GM19468 (cell line): ENCODE data around the gene ACTL8.

Experiments used
- ATAC-seq: cut with Tn5 transposase; IDR thresholded peaks from one replicate; pipeline ENCODE4 v1.9.1; 2021; ENCODE audit warnings: mild to moderate bottlenecking, moderate library complexity, moderate number of reproducible peaks; ENCODE audit not compliant: unreplicated experiment; ENCODE audit errors: extremely low read depth

The ACTL8 gene

DNA sequence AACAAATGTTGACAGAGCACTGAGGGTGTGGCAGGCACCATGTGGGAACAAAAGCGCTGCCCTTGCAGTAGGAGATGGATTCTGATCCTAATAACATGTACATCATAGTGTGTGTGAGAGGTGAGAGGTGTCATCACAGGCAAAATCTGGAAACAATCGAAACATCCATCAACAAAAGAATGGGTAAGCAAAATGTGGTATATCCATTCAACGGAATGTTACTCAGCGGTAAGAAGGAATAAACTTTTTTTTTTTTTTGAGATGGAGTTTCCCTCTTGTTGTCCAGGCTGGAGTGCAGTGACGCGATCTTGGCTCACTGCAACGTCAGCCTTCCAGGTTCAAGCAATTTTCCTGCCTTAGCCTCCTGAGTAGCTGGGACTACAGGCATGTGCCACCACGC lies 112.3 kb downstream of the ACTL8 start:
- no peak for ATAC-seq

DNA sequence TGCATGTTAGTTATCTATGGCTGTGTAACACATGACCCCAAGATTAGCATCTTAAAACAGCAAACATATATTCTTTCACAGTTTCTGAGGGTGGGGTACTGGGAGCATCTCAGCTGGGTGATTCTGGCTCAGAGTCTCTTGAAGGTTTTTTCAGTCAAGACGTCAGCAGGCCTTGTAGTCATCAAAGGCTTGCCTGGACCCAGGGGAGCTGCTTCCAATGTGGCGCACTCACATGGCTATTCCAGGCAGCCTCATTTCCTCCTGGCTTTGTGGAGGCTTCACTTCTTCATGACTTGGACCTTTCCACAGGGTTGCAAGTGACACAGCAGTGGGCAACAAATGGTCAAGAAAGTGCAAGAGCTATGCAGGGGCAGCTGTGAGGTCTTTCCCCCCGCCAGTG lies 114.7 kb downstream of the ACTL8 start:
- ATAC-seq = no peak

DNA sequence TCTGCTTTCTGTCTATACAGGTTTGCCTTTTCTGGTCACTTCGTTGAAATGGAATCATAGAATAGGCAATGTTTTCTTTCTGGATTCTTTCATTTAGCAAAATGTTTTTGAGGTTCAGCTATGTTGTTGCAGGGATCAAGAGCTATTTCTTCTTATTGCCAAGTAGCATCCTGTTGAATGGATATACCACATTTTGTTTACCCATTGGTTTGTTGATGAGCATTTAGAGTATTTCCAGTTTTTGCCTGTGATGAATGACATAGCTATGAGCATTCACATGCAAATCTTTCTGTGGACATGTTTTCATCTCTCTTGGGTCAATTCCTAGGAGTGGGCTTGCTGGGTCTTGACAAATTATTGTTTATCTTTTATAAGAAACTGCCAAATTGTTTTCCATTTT lies 115.5 kb downstream of the ACTL8 start:
- no peak for ATAC-seq

DNA sequence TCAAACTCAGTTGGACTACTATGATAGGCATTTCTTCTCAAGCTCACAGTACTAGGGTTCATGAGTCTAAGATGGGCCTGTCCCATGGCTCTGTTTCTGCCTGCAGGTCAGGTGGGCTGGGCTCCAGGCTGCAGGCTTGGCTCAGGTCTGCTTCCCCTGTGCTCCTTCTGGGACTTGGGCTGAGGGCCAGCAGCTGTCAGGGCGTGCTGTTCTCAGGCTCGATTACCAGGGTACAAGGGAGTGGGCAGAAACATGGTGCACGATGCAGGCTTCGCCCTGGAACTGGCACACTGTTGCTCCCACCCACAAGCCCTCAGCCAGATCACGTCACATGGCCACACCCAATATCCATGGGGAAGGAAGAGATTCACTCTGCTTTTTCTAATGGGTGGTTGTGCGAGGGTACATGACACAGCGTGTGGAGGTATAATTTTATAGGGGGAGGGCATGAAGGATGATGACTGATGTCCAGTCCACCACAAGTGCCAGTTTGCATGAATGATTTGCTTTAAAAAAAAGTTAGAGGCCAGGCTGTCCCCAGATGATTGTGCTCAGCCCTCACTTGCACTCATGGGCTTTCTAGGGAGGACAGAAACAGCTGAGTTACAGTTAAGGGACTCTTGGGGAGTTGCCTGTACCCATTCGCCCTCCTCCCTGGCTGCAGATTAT lies 118.0 kb downstream of the ACTL8 start:
- ATAC-seq = no peak

DNA sequence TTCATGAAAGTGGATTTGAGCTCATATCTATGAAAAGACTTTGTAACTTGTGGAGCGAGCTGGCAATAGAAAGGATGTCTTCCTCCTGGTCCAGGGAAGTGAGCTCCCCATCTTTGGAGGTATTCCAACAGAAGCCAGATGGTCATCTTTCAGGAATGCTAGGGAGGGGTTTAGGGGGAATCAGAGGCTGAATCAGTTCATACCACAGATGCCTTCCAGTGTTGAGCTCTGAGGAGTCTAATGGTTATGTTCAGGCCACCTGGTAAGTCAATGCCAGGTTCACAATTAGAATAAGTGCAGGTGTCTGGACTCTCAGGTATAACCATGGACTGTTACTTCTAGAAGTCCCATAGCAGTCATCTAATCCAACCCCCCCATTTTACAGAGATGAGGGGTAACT lies 119.1 kb downstream of the ACTL8 start:
- ATAC-seq = no peak

DNA sequence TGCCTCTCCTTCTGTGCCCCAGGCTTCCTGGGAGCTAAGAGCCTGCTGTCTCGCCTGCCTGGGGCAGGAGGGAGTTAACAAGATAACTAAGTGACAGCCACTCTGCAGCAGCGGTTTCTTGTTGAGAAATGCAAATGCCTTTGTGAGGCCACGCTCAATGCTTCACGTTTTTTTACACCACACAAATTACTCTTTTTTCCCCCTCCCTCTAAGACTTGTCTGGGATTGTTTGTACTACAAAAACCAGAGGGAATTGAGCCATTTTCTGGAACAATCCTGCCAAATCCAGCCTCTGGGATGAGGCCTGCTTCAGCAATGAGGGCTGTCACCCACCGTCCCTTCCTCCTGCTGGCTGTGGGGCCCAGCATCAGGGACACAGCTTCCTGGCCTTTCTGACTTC lies 119.6 kb downstream of the ACTL8 start:
- no peak for ATAC-seq

DNA sequence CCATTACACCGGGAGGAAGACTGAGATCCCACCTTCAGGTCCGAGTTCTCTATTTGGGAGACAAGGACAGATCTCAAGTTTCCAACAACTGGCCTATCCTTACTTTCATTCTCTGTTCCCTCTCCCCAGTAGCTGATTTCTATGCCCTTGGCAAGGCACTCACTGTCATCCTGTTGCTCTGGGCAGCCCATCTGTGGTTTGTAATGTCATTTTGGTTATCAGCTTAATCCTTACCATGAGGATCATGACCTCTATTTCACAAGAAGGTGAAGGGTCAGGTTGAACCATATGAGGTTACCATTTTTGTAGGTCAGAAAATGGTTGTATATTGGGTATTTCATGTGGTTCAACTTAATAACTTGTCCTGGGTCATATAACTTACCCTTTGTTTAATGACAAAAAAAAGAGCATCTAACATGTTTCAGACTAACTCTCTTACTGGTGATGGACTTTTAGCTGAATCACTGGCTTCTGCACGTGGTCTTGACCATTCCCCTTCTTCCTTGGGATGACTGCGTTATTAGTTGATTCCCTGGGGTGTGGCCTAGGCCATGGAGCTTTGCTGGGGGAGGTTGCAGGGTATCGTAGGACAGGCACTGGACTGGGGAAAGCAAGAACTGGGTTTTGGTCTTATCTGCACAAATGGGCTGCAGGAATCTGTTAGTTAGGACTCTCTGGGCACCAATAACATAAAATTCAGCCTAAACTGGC lies 120.2 kb downstream of the ACTL8 start:
- no peak for ATAC-seq

DNA sequence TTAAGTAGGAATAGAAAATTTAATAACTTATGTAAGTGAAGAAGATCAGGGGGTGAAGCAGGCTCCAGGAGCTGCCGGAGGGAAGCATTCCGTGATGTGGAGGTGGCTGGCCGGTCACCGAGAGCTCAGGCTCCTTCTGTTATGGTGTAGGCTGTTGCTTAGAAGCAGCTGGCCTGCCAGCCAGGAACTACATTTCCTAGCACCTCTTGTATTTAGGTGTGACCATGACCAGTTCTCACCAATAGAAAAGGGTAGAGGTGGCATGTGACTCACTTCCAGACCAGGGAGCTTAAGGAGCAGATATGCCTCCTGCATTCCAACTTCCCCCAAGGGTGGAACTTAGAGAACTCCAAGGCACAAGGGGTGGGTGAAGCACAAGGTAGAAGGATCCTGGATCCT lies 120.7 kb downstream of the ACTL8 start:
- no peak for ATAC-seq
